Smooth muscle cell (in vitro differentiated cells): Measurements from ENCODE around the gene CYB5B. TPM values are rescaled to one million over a fixed set of nuclear protein-coding genes. Genes with fewer than 3 reads are reported as not detected.

Experiments
- DNase-seq: peaks from one replicate; lab custom pipeline; 2025; ENCODE audit not compliant: unreplicated experiment; lab: John Stamatoyannopoulos, UW
- H2AFZ ChIP-seq: fragments of 200-600 bp; sonication (generic); 2 replicates; pipeline ENCODE4 v1.6.0; 2016; ENCODE audit warnings: antibody characterized with exemption, low read depth, mild to moderate bottlenecking
- H3F3A ChIP-seq: fragments of 200-600 bp; sonication (generic); 2 replicates; pipeline ENCODE4 v1.6.0; 2017; ENCODE audit warnings: antibody characterized with exemption, low read depth
- H3K27ac ChIP-seq: fragments of 200-600 bp; sonication (generic); 2 replicates; pipeline ENCODE4 v1.5.1; 2016; ENCODE audit warnings: low read depth, mild to moderate bottlenecking
- H3K27me3 ChIP-seq: fragments of 200-600 bp; sonication (generic); 2 replicates; pipeline ENCODE4 v1.6.1; 2016; ENCODE audit warnings: low read depth, mild to moderate bottlenecking
- H3K36me3 ChIP-seq: fragments of 200-600 bp; sonication (generic); 2 replicates; pipeline ENCODE4 v1.5.1; 2016; ENCODE audit warnings: low read depth
- H3K4me1 ChIP-seq: fragments of 200-600 bp; sonication (generic); 2 replicates; pipeline ENCODE4 v1.5.1; 2016; ENCODE audit warnings: low read depth
- H3K4me2 ChIP-seq: fragments of 200-600 bp; sonication (generic); 2 replicates; pipeline ENCODE4 v1.6.0; 2016; ENCODE audit warnings: mild to moderate bottlenecking
- H3K4me3 ChIP-seq: fragments of 200-600 bp; sonication (generic); 2 replicates; pipeline ENCODE4 v1.5.1; 2016; ENCODE audit warnings: mild to moderate bottlenecking
- H3K79me2 ChIP-seq: fragments of 200-600 bp; sonication (generic); 2 replicates; pipeline ENCODE4 v1.6.0; 2016; ENCODE audit warnings: low read depth, mild to moderate bottlenecking
- H3K9ac ChIP-seq: fragments of 200-600 bp; sonication (generic); 2 replicates; pipeline ENCODE4 v1.6.0; 2016; ENCODE audit warnings: low read depth
- H3K9me3 ChIP-seq: fragments of 200-600 bp; sonication (generic); replicated peaks from 2 replicates; pipeline ENCODE4 v1.5.1; 2016; ENCODE audit warnings: low read depth
- H4K20me1 ChIP-seq: fragments of 200-600 bp; sonication (generic); 2 replicates; pipeline ENCODE4 v1.6.0; 2016; ENCODE audit warnings: low read depth
- WGBS: methylation state at CpG from one replicate; pipeline ENCODE4 v1.1.7; 2016; ENCODE audit warnings: low lambda C conversion rate; 5-methylcytosine and 5-hydroxymethylcytosine counted together
- polyA plus RNA-seq: library from polyadenylated mRNA; unstranded; fragments of >200 nt; fragmentation: Nextera tagmentation; extraction: Ambion mirVana; gene quantifications from 2 replicates; pipeline ENCODE4 v1.2.1, GENCODE V29; 2016
- total RNA-seq: library from RNA; depleted of rRNA; stranded (reverse); fragments of >200 nt; gene quantifications from 2 replicates; pipeline ENCODE4 v1.2.3, GENCODE V29; 2014
- TF ChIP-seq, protein P1 (sequence below): fragments of 200-600 bp; sonication (generic); IDR thresholded peaks from 2 replicates; pipeline ENCODE4 v1.5.1; 2017; ENCODE audit warnings: borderline replicate concordance, mild to moderate bottlenecking, antibody characterized with exemption; ENCODE audit not compliant: insufficient read depth, poor library complexity, severe bottlenecking

The CYB5B gene
- total and polyA plus RNA-seq, 2 experiments from 2014 or later = 64.0 to 99.8 TPM

DNA sequence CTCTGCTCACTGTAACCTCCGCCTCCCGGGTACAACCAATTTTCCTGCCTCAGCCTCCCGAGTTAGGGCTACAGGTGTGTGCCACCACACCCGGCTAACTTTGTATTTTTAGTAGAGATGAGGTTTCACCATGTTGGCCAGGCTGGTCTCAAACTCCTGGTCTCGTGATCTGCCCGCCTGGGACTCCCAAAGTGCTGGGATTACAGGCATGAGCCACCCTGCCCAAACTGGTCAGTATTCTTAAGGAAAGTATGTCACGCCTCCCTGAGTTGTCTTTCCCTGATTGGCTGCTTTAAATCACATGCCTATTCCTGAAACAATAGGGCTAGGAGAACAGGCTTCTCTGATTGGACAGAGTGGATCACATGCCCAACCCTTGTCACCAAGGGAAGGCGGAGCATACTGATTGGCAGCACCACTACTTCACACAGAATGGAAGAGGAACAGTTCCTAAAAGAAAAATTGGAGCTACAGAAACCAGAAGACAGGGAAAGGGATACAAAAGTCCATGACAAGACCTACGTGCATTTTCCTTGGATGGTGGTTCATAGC, 17.6 kb upstream of the CYB5B start:
- Histone ChIP-seq H3K27me3 (no peaks in the 10 kb centered on the region), H3F3A (peaks cover 8% of the 10 kb centered on the region), H4K20me1 (no peaks in the 10 kb centered on the region), H3K9me3 (no peaks in the 10 kb centered on the region), H3K79me2 (no peaks in the 10 kb centered on the region), H3K27ac (no peak overlapping the region), H3K36me3 (no peaks in the 10 kb centered on the region), H2AFZ (no peak overlapping the region), H3K4me3 (no peak overlapping the region), H3K9ac (no peak overlapping the region), H3K4me1 (peaks cover 7% of the 10 kb centered on the region), H3K4me2 (no peak overlapping the region)
- no peak for DNase-seq
- WGBS = 98% methylated on average over 9 of the region's 9 CpGs
- TF ChIP-seq, protein P1, sequence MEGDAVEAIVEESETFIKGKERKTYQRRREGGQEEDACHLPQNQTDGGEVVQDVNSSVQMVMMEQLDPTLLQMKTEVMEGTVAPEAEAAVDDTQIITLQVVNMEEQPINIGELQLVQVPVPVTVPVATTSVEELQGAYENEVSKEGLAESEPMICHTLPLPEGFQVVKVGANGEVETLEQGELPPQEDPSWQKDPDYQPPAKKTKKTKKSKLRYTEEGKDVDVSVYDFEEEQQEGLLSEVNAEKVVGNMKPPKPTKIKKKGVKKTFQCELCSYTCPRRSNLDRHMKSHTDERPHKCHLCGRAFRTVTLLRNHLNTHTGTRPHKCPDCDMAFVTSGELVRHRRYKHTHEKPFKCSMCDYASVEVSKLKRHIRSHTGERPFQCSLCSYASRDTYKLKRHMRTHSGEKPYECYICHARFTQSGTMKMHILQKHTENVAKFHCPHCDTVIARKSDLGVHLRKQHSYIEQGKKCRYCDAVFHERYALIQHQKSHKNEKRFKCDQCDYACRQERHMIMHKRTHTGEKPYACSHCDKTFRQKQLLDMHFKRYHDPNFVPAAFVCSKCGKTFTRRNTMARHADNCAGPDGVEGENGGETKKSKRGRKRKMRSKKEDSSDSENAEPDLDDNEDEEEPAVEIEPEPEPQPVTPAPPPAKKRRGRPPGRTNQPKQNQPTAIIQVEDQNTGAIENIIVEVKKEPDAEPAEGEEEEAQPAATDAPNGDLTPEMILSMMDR = no peak

DNA sequence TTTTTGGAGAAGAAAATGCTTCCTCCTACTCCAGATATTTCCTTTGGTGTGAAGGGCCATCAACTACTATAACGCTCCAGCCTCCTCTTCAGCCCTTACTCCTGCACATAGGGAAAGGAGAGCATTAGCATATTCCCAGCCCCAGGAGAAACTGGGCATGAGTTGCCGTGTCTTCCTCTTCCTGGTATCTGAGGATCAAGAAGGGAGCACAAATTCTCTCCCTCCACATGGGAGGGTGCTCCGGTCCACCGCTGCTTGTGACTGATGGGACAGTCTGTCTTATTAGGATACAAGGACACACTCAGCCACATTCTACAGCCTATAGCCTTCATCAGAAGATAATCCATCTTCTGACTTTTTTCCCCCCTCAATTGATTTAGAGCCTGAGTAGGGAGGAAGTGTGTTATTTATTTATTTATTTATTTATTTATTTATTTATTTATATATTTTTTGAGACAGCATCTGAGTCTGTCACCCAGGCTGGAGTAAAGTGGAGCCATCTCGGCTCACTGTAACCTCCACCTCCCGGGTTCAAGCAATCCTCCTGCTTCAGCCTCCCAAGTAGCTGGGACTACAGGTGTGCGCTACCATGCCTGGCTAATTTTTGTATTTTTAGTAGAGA, 16.6 kb upstream of the CYB5B start:
- H3F3A ChIP-seq = peaks cover 8% of the 10 kb centered on the region
- peaks cover 7% of the 10 kb centered on the region for H3K4me1 ChIP-seq
- H3K9me3 ChIP-seq = no peaks in the 10 kb centered on the region
- H3K79me2 ChIP-seq = no peaks in the 10 kb centered on the region
- no peaks in the 10 kb centered on the region for H4K20me1 ChIP-seq
- TF ChIP-seq, protein P1 = no peak
- H3K9ac ChIP-seq = no peak overlapping the region
- no peak overlapping the region for H3K27ac ChIP-seq
- no peaks in the 10 kb centered on the region for H3K27me3 ChIP-seq
- no peak for DNase-seq
- 90% methylated on average over 7 of the region's 7 CpGs for WGBS
- H3K36me3 ChIP-seq = no peaks in the 10 kb centered on the region
- no peak overlapping the region for H3K4me2 ChIP-seq
- H2AFZ ChIP-seq = no peak overlapping the region
- no peak overlapping the region for H3K4me3 ChIP-seq

DNA sequence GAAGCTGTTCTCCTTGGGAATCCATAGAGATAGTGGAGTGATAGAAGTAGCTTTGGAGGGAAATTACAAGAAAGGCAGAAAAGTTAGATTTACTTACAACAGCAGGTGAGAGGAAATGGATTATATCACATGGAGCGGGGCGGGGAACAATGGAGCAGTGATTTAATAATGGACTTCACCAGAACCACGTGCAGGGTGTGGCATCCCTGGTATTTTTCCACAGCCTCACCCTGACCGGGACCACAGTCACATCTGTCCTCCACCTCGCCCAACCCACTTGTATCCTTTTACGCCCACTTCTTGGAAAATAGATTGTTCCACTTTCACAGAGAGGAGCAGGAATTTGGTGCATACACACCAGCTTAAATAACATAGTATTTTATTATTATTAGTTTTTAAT, 15.9 kb upstream of the CYB5B start:
- no peak for DNase-seq
- peaks cover 7% of the 10 kb centered on the region for H3K4me1 ChIP-seq
- H2AFZ ChIP-seq = no peak overlapping the region
- no peak overlapping the region for H3K4me3 ChIP-seq
- H3K36me3 ChIP-seq = no peaks in the 10 kb centered on the region
- no peak overlapping the region for H3K4me2 ChIP-seq
- H3K9me3 ChIP-seq = no peaks in the 10 kb centered on the region
- no peaks in the 10 kb centered on the region for H3K79me2 ChIP-seq
- H3F3A ChIP-seq = peaks cover 8% of the 10 kb centered on the region
- no peaks in the 10 kb centered on the region for H3K27me3 ChIP-seq
- H3K9ac ChIP-seq = no peak overlapping the region
- TF ChIP-seq, protein P1 = no peak
- WGBS = 78% methylated on average over 6 of the region's 6 CpGs
- no peak overlapping the region for H3K27ac ChIP-seq
- H4K20me1 ChIP-seq = no peaks in the 10 kb centered on the region
